ENCODE data around the gene ALDH1A1.

Gene ALDH1A1

GRCh38 chr9:72858089-72858912 is 94.6 kb downstream of the ALDH1A1 start:
- no peak for DNase-seq (ENCODE audit: extremely low spot score)
- no peak for TF ChIP-seq CTCF (IDR thresholded peaks at IDR 0.05; ENCODE audit: control extremely low read depth, extremely low read depth, low read depth, missing control alignments)
- ChIA-PET CTCF (interaction anchor here (1.0 to 3.0 kb wide), 9 partner anchors 14 to 582 kb away, joined by 3 to 8 read pairs (median 4); no protein-coding TSS in a partner anchor), POLR2A (no interaction called here)

GRCh38 chr9:72857624-72857996 is 95.2 kb downstream of the ALDH1A1 start:
- ChIA-PET POLR2A (no interaction called here), CTCF (interaction anchor here (0.8 to 2.0 kb wide), 15 partner anchors 9 to 818 kb away, joined by 3 to 8 read pairs (median 4); no protein-coding TSS in a partner anchor)
- no peak for TF ChIP-seq CTCF (IDR thresholded peaks at IDR 0.05; ENCODE audit: control extremely low read depth, extremely low read depth, low read depth, missing control alignments)
- no peak for DNase-seq (ENCODE audit: extremely low spot score)

- ChIA-PET CTCF (interaction anchor here (0.8 to 2.0 kb wide), 16 partner anchors 9 to 818 kb away, joined by 3 to 8 read pairs (median 4); no protein-coding TSS in a partner anchor), POLR2A (no interaction called here)
- peak; percentile 31 for DNase-seq (ENCODE audit: extremely low spot score)
- peak; percentile 52 for TF ChIP-seq CTCF (IDR thresholded peaks at IDR 0.05; ENCODE audit: control extremely low read depth, extremely low read depth, low read depth, missing control alignments)
Observed at GRCh38 chr9:72856972-72857623, 95.8 kb downstream of the ALDH1A1 start.

GRCh38 chr9:72855890-72856523 is 96.8 kb downstream of the ALDH1A1 start:
- no peak for TF ChIP-seq CTCF (IDR thresholded peaks at IDR 0.05; ENCODE audit: control extremely low read depth, extremely low read depth, low read depth, missing control alignments)
- ChIA-PET CTCF (interaction anchor here (1.0 to 1.7 kb wide), 4 partner anchors 13 to 166 kb away, joined by 3 to 7 read pairs (median 4); no protein-coding TSS in a partner anchor), POLR2A (no interaction called here)
- DNase-seq (ENCODE audit: extremely low spot score), result no peak

- CTCF ChIA-PET, result no interaction called here
- no peak for TF ChIP-seq CTCF (IDR thresholded peaks at IDR 0.05; ENCODE audit: control extremely low read depth, extremely low read depth, low read depth, missing control alignments)
- POLR2A ChIA-PET, result no interaction called here
- DNase-seq (ENCODE audit: extremely low spot score), result no peak
Observed at GRCh38 chr9:72855321-72855720, 97.5 kb downstream of the ALDH1A1 start.

Data from GM10248 (cell line).